GM18520 (cell line): ENCODE results near the gene NOTCH2.
A peak's percentile ranks its signal among the peaks of the same experiment; 100 is the strongest.
"Not testable (repeated sequence)": the region's sequence is repeated elsewhere in the genome, so short reads cannot be mapped to it uniquely, and the experiment has no call there.

Experiments used
- ATAC-seq: cut with Tn5 transposase; IDR thresholded peaks from one replicate; pipeline ENCODE4 v1.9.1; 2021; ENCODE audit not compliant: unreplicated experiment

The NOTCH2 gene

GRCh38 chr1:120069920-120070214 is 405 bp upstream of the NOTCH2 start:
- not testable (repeated sequence) for ATAC-seq

- ATAC-seq, result not testable (repeated sequence)
Measured at GRCh38 chr1:120068683-120069066, 787 bp downstream of the NOTCH2 start.

- not testable (repeated sequence) for ATAC-seq
Measured at GRCh38 chr1:120048208-120048607, 21.3 kb downstream of the NOTCH2 start.

GRCh38 chr1:120041771-120042170 is 27.7 kb downstream of the NOTCH2 start:
- not testable (repeated sequence) for ATAC-seq

GRCh38 chr1:120032253-120032652 is 37.2 kb downstream of the NOTCH2 start:
- ATAC-seq, result not testable (repeated sequence)

GRCh38 chr1:120023791-120024190 is 45.7 kb downstream of the NOTCH2 start:
- not testable (repeated sequence) for ATAC-seq

GRCh38 chr1:120014978-120015377 is 54.5 kb downstream of the NOTCH2 start:
- not testable (repeated sequence) for ATAC-seq

- not testable (repeated sequence) for ATAC-seq
Measured at GRCh38 chr1:120008320-120008719, 61.1 kb downstream of the NOTCH2 start.

- not testable (repeated sequence) for ATAC-seq
Measured at GRCh38 chr1:120007850-120008249, 61.6 kb downstream of the NOTCH2 start.

GRCh38 chr1:120001035-120001434 is 68.4 kb downstream of the NOTCH2 start:
- ATAC-seq, result not testable (repeated sequence)

- not testable (repeated sequence) for ATAC-seq
Measured at GRCh38 chr1:119996731-119997312, 72.6 kb downstream of the NOTCH2 start.

GRCh38 chr1:119995975-119996374 is 73.5 kb downstream of the NOTCH2 start:
- ATAC-seq, result not testable (repeated sequence)

GRCh38 chr1:119988306-119989062 is 81.0 kb downstream of the NOTCH2 start:
- ATAC-seq, result no peak

- peak; percentile 52 for ATAC-seq
Measured at GRCh38 chr1:119987686-119988085, 81.8 kb downstream of the NOTCH2 start.

- no peak for ATAC-seq
Measured at GRCh38 chr1:119987112-119987511, 82.3 kb downstream of the NOTCH2 start.

GRCh38 chr1:119986007-119986497 is 83.4 kb downstream of the NOTCH2 start:
- no peak for ATAC-seq

- ATAC-seq, result no peak
Measured at GRCh38 chr1:119984771-119985170, 84.7 kb downstream of the NOTCH2 start.

GRCh38 chr1:119981986-119982815 is 87.3 kb downstream of the NOTCH2 start:
- ATAC-seq, result no peak

GRCh38 chr1:119981496-119981895 is 88.0 kb downstream of the NOTCH2 start:
- ATAC-seq, result no peak

- no peak for ATAC-seq
Measured at GRCh38 chr1:119978018-119978505, 91.4 kb downstream of the NOTCH2 start.

- ATAC-seq, result not testable (repeated sequence)
Measured at GRCh38 chr1:119977113-119977736, 92.2 kb downstream of the NOTCH2 start.
